ENCODE results near the gene MPEG1.

The MPEG1 gene

GRCh38 chr11:59172345-59173079, 40.2 kb downstream of the MPEG1 start:
- TF ChIP-seq EZH2phosphoT487 (IDR thresholded peaks at IDR 0.05; ENCODE audit: borderline replicate concordance, low read length): no peak
- TF ChIP-seq, protein P1, sequence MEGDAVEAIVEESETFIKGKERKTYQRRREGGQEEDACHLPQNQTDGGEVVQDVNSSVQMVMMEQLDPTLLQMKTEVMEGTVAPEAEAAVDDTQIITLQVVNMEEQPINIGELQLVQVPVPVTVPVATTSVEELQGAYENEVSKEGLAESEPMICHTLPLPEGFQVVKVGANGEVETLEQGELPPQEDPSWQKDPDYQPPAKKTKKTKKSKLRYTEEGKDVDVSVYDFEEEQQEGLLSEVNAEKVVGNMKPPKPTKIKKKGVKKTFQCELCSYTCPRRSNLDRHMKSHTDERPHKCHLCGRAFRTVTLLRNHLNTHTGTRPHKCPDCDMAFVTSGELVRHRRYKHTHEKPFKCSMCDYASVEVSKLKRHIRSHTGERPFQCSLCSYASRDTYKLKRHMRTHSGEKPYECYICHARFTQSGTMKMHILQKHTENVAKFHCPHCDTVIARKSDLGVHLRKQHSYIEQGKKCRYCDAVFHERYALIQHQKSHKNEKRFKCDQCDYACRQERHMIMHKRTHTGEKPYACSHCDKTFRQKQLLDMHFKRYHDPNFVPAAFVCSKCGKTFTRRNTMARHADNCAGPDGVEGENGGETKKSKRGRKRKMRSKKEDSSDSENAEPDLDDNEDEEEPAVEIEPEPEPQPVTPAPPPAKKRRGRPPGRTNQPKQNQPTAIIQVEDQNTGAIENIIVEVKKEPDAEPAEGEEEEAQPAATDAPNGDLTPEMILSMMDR (IDR thresholded peaks at IDR 0.05; ENCODE audit: low read depth, low read length, poor library complexity, severe bottlenecking): no peak
- H3K27ac ChIP-seq (ENCODE audit: low read depth, low read length): no peak overlapping the region
- H3K9me3 ChIP-seq (ENCODE audit: control insufficient read depth, insufficient read depth, low read length): no peaks in the 10 kb centered on the region
- H3K4me1 ChIP-seq (ENCODE audit: control insufficient read depth, low read length): peaks cover 21% of the 10 kb centered on the region
- no peaks in the 10 kb centered on the region; the same call in 1 of the 2 replicates for H4K20me1 ChIP-seq (ENCODE audit: control insufficient read depth, insufficient read depth, low read depth, low read length)
- H3F3A ChIP-seq (ENCODE audit: control insufficient read depth, insufficient read depth): no peaks in the 10 kb centered on the region
- H3K36me3 ChIP-seq (ENCODE audit: control insufficient read depth, low read length): no peaks in the 10 kb centered on the region
- H3K9me2 ChIP-seq (replicated peaks; ENCODE audit: control insufficient read depth, low read length): no peaks in the 10 kb centered on the region
- peaks cover 38% of the 10 kb centered on the region for H3K27me3 ChIP-seq (ENCODE audit: control insufficient read depth, low read length)
- H3K79me2 ChIP-seq (ENCODE audit: control insufficient read depth, low read length): no peaks in the 10 kb centered on the region
- H3K4me2 ChIP-seq (ENCODE audit: low read length): peak overlapping the region; percentile 99
- peak overlapping the region; percentile 98 for H3K4me3 ChIP-seq (ENCODE audit: low read length)

GRCh38 chr11:59171508-59172322, 41.0 kb downstream of the MPEG1 start, which contains the start of gene DTX4:
TSS of gene DTX4 (plus strand) at chr11:59172132. CDS start at chr11:59172596, 464 bp downstream.
- no peaks in the 10 kb centered on the region; the same call in 1 of the 2 replicates for H4K20me1 ChIP-seq (ENCODE audit: control insufficient read depth, insufficient read depth, low read depth, low read length)
- H3K79me2 ChIP-seq (ENCODE audit: control insufficient read depth, low read length): no peaks in the 10 kb centered on the region
- peak within 1 kb of the TSS; percentile 22; the same call in 1 of the 2 replicates for H3K27ac ChIP-seq (ENCODE audit: low read depth, low read length)
- no peaks in the 10 kb centered on the region for H3K9me2 ChIP-seq (replicated peaks; ENCODE audit: control insufficient read depth, low read length)
- H3K36me3 ChIP-seq (ENCODE audit: control insufficient read depth, low read length): no peaks in the 10 kb centered on the region
- H3K27me3 ChIP-seq (ENCODE audit: control insufficient read depth, low read length): peaks cover 37% of the 10 kb centered on the region
- H3K4me2 ChIP-seq (ENCODE audit: low read length): peak within 1 kb of the TSS; percentile 99
- peak within 1 kb of the TSS; percentile 98 for H3K4me3 ChIP-seq (ENCODE audit: low read length)
- no peaks in the 10 kb centered on the region for H3F3A ChIP-seq (ENCODE audit: control insufficient read depth, insufficient read depth)
- TF ChIP-seq, protein P1 (IDR thresholded peaks at IDR 0.05; ENCODE audit: low read depth, low read length, poor library complexity, severe bottlenecking): peak; percentile 82
- no peak for TF ChIP-seq EZH2phosphoT487 (IDR thresholded peaks at IDR 0.05; ENCODE audit: borderline replicate concordance, low read length)
- H3K4me1 ChIP-seq (ENCODE audit: control insufficient read depth, low read length): peaks cover 21% of the 10 kb centered on the region
- H3K9me3 ChIP-seq (ENCODE audit: control insufficient read depth, insufficient read depth, low read length): no peaks in the 10 kb centered on the region

GRCh38 chr11:59164028-59164427, 48.7 kb downstream of the MPEG1 start:
- no peaks in the 10 kb centered on the region for H3K4me1 ChIP-seq (ENCODE audit: control insufficient read depth, low read length)
- no peaks in the 10 kb centered on the region for H3F3A ChIP-seq (ENCODE audit: control insufficient read depth, insufficient read depth)
- H3K27me3 ChIP-seq (ENCODE audit: control insufficient read depth, low read length): peaks cover 4% of the 10 kb centered on the region; the same call in 1 of the 2 replicates
- TF ChIP-seq, protein P1 (IDR thresholded peaks at IDR 0.05; ENCODE audit: low read depth, low read length, poor library complexity, severe bottlenecking): no peak
- TF ChIP-seq EZH2phosphoT487 (IDR thresholded peaks at IDR 0.05; ENCODE audit: borderline replicate concordance, low read length): no peak
- no peaks in the 10 kb centered on the region for H4K20me1 ChIP-seq (ENCODE audit: control insufficient read depth, insufficient read depth, low read depth, low read length)
- no peaks in the 10 kb centered on the region for H3K9me3 ChIP-seq (ENCODE audit: control insufficient read depth, insufficient read depth, low read length)
- H3K9me2 ChIP-seq (replicated peaks; ENCODE audit: control insufficient read depth, low read length): no peaks in the 10 kb centered on the region
- H3K4me2 ChIP-seq (ENCODE audit: low read length): no peak overlapping the region
- H3K27ac ChIP-seq (ENCODE audit: low read depth, low read length): no peak overlapping the region
- no peaks in the 10 kb centered on the region for H3K36me3 ChIP-seq (ENCODE audit: control insufficient read depth, low read length)
- no peaks in the 10 kb centered on the region for H3K79me2 ChIP-seq (ENCODE audit: control insufficient read depth, low read length)
- H3K4me3 ChIP-seq (ENCODE audit: low read length): no peak overlapping the region

Data from DOHH2 (cell line).